Measurements from ENCODE around the gene TMEM140.
A peak's percentile ranks its signal among the peaks of the same experiment; 100 is the strongest.
"Not testable (repeated sequence)": the region's sequence is repeated elsewhere in the genome, so short reads cannot be mapped to it uniquely, and the experiment has no call there.

Gene TMEM140

DNA sequence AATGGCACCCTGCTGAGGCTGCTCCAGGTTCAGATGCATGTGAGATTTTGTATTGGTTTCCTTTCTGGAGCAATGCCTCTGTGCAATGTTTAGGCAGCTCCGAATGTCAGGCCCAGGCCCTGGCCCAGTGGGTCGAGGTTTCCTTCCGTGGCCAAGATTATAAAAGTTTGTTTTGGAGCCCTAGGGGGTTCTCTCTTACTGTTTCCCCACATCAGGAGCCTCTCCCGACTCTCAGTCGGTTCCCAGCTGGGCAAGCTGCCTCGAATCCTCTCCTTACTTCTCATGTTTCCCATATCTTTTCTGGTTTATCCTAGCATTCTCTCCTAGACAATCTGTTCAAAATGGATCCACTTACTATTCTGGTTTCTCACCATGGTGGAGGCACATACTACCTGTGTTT lies 11.0 kb downstream of the TMEM140 start:
- DNase-seq (ENCODE audit: low read depth in 2 of 2), result no peak

DNA sequence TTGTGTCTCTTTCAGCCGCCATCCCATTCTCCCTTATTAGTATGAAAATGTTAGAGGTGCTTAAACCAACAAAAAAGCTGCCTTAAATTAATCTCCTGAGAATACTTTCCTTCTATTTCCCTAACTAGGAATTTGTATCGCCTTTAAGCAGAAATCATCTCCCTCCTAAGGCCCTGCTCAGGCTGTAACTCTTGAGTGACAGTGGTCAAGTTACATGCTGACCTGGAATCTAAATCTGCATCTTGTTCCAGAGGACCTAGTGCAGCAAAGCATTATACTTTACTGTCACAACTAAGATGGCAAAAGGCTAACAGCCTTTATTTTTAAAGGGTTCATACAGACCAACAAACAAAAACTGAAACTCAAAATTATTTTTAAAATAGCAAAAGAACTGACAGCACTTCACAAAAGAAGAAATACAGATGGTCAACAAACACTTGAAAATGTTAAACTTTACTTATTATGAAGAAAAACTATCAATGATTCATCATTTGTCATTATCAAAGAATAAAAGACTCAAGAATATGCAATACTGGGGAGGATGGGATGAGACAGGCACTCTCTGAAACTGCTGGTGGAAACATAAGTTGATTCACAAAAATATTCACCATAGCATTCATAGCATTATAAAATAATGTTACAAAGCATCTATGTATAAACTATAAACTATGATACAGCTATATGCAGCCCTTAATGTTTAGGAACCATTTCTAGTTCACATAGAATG lies 11.7 kb downstream of the TMEM140 start:
- DNase-seq (ENCODE audit: low read depth in 2 of 2), result no peak

DNA sequence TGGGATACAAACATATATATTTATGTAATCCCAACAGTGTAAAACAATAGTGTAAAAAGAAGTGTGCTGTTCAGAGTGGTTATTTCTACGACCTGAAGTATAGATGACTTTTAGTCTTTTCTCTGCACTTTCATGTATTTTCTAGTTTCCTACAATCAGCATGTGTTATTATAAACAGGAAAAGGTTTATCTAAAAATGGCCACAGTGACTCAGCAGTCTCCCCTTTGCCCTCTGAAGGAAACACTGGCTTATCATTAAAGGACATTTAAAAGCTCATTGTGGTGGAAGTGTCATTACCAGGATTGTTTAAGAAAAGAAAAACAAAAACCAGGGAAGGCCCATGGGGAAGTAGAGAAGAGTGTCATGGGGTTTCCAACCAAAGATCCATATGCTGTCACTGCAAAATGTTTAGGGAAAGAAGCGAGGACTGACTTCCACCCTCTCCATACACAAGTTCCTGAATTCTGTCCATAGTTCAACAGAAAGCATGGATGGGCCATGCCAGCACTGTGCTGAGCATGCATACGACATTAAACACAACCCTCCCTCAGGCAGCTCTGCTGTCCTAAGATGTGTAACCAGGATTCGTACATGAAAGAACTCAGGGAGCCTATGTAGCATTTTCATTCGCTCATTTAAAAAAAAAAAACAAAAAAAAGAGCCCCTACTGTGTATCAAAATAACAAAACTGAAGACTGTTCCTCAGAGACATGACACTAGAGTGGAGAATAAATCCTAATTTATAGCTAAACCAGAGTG lies 12.4 kb downstream of the TMEM140 start:
- no peak for DNase-seq (ENCODE audit: low read depth in 2 of 2)

DNA sequence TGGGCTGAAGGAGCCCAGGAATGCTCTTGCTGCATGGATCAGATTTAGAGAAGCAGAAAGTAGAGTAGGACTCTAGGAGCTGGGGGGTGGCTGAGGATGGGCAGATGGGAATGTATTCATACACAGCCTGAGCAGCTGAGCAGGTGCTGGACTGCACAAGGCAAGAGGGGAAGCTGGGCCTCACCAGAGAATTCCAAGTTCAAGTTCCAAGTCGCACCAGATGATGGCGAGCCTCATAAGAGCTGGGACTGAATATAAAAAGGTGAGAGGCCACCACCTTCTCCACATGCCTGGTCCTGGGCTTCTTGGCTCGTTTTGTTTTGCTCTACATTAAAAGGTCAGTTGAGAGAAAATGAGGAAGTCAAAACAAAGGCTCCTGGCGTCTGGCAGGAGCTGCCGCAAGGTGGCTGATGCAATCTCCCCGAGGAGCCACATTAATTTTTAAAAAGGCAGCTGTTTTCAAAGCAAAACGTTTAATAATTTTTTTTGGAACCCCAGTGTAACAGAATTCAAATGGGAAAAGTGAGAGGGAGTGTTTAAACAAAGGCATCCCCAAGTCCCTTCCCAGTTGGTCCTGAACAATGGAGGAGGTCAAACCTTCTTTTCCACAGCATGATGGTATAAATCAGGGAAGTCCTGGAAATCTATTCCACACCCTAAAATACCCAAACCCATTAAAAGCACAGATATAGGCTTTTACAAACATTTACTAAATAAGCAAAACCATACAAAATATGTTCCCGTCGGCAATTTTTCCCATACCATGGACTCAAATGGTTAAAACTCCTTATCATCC lies 13.2 kb downstream of the TMEM140 start:
- DNase-seq (ENCODE audit: low read depth in 2 of 2), result no peak

DNA sequence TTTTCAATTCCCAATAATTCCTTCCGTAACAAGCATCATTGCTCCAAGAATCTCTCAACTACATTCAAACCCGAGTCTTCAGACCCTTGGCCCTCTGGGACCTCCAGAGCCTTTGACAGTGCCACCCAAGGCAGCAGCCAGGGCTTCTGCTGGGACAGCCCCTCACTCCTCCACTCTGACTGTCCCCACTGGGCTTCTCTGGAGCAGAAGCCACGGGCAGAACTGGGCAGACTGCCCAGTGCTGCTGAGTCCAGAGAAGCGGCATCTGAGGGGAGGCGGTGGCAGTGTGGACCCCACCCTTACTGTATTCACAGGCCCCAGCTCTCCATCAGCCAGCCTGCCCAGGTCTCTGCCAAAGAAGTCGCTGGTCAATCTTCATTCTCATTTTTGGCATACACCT lies 13.8 kb downstream of the TMEM140 start:
- DNase-seq (ENCODE audit: low read depth in 2 of 2), result no peak

DNA sequence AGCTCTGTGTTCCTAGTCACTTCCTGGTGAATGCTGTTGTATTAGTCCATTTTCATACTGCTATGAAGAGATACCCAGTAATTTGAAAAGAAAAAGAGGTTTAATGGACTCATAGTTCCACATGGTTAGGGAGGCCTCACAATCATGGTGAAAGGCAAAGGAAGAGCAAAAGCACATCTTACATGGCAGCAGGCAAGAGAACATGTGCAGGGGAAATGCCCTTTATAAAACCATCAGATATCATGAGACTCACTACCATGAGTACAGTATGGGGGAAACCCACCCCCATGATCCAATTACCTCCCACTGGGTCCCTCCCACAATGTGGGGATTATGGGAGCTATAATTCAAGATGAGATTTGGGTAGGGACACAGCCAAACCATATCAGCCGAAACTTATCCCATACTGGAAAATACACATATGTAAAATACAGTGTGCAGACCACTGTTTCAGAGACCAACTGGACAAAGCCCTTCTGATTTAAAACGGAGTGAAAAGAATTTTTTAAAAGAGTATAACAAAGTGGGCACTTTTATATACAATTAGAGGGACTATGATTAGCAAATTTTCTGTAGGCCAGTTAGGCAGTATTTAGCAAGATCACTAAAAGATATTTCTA lies 14.6 kb downstream of the TMEM140 start:
- no peak for DNase-seq (ENCODE audit: low read depth in 2 of 2)

DNA sequence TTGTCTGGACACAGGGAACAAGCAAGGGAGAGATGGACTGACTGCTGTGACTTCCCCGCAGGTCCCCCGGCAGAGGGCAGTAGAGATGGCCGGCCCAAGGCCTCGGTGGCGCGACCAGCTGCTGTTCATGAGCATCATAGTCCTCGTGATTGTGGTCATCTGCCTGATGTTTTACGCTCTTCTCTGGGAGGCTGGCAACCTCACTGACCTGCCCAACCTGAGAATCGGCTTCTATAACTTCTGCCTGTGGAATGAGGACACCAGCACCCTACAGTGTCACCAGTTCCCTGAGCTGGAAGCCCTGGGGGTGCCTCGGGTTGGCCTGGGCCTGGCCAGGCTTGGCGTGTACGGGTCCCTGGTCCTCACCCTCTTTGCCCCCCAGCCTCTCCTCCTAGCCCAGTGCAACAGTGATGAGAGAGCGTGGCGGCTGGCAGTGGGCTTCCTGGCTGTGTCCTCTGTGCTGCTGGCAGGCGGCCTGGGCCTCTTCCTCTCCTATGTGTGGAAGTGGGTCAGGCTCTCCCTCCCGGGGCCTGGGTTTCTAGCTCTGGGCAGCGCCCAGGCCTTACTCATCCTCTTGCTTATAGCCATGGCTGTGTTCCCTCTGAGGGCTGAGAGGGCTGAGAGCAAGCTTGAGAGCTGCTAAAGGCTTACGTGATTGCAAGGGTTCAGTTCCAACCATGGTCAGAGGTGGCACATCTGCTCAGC lies 16.6 kb downstream of the TMEM140 start:
- DNase-seq (ENCODE audit: low read depth in 2 of 2), result no peak

DNA sequence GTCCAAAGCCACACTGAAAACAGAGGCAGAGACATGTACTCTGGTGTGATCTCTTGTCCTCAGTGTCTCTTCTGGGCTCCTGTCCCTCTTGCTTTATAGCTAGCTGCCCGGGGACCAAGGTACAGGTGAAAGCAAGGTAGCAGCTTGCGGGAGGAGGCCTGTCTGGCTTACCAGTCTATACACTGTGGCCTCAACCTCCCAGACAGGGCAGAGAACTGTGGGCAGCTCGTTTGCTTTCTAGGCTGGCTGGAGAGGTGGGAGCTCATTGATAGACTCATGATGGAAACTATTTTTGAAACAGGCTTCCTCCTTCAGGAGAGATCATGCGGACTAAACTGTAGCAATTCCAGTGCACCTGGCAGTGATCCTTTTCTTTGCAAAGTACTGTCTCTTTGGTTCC lies 18.0 kb downstream of the TMEM140 start:
- DNase-seq (ENCODE audit: low read depth in 2 of 2), result no peak

DNA sequence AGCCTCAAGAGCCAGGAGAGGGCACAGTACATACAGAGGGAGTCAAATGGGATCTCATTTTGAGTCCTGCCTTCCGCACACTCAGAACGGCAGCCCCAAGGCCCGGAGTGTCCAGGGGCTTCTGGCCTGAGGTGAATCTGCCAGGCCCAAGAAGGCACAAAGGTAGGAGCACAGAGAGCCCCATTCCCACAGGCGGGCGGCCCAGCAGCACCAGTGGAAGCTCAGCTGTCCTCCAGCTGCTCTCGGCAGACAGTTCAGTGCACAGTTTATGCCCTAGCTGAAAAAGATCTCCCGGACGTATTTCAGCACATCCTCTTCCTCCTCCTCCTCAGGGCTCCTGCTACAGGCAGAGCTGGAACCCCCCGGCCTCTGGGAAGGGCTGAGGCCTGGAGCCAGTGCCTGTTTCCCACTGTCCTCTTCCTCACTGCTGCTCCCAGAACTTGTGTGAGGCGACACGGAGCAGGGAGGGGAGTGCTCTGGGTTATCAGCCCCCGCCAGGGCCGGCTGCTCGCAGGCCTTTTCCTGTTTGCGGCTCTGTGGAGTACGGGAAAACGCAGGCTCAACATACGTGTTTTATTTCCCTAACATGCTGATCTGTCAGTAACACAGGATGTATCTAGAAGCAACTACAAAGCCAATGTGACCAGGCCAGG lies 18.6 kb downstream of the TMEM140 start:
- no peak for DNase-seq (ENCODE audit: low read depth in 2 of 2)

DNA sequence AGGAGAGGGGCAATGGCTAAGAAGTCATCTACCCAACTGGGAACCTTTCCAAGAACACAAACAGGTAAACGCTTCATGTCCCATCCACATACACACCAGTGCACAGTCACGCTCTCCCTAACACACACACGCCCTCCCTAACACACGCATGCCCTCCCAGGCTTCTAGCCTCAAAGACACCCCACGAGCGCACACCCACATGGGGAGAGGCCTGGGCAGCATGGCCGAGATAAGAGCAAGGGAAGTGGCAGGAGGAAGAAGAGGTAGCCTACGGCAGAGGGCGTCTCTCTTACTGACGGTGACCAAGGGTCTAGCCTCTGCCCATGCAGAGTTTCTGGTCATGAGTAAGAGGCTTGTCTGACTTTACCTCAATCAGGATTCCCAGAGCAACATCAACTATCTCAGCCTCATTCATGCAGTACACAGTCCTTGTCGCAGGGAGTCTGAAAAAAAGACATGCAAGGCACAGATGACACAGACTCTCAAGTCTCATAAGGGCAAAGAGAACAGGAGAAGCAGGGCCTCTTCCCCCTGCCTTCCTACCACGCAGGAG lies 19.6 kb downstream of the TMEM140 start:
- DNase-seq (ENCODE audit: low read depth in 2 of 2), result no peak

DNA sequence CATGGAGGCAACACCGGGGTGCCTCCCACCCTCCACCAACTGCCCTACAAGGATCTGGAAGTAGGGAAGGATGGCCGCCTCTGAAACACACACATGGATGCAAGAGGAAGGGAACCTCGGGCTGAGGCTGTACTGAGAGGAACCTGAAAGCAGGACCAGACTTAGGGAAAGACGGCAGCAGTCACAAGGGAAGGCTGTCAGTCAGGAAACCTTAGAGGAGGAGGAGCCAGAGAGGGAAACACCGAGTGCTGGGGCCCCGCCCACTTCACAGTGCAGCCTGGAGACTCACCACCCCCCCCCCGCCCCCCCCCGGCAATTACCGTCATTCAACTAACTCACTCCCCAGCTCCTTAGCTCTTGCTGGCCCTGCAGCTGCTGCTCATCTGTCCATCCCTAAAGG lies 20.1 kb downstream of the TMEM140 start:
- DNase-seq (ENCODE audit: low read depth in 2 of 2), result no peak

DNA sequence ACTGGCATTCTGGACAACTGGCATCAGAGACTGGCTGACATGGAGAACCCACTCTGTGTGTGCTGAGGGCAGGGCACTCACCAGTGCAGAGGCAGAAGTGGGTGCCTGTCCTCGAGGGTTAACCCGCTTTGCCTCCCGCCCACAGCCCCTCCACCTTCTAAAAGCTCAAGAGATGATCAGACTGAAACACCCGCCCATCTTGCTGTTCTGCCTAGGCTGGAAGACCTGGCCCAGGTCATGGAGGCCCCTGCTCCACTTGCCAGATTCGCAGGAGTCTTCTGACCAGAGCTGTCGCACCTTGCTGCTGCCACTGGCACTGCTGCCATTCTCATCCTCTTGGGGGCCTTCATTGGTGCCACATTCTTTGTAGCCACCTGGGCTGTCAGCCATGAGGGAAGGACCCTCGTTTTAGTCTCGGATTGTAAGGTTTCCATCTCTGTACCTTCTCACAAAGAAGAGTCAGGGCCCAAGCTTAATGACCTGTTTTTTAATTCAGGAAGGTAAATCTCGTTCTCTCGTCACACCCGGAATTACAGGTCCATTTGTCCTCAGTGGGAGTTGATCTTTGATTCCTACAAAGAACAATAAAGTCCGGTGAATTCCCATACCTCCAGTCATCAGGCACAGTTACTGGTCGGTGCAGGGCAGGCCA lies 20.7 kb downstream of the TMEM140 start:
- DNase-seq (ENCODE audit: low read depth in 2 of 2), result no peak

DNA sequence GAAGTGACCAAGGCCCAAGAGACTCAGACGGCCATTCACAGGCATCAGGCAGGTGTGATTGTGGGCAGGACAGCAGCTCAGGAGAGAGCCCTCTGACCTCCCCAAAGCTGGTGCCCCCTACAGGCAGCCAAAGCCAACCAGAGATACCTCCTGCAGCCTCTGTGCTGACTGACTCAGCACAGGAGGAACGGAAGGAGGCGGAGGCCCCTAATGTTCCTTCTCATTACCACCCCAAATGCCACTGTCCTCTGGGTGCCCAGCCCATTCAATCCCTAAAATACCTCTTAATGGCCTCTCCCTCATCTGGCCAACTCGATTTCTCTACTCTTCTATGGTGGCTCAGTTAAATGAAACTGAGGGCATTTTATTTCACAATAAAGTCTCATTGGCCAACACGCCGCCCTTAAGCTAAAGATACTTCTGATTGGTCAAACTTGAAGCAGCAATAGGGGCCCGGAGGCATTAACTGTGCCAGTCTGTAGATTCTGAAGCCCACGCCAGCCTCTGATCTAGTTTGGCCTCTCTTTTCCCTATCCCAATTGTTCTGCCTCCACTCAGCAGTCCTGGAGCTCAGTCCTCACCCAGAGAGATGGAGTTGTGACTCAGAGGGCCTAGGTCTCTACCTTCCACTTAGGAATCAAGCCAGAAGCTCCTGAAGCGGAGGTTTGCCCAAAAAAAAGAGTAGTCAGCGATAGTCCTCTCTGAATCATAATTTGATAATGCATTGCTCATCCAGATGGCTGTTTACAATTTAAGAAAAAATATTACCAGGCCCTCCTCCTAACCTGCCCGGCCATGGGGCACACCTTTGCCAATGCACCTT lies 21.5 kb downstream of the TMEM140 start:
- DNase-seq (ENCODE audit: low read depth in 2 of 2), result peak; percentile 63

DNA sequence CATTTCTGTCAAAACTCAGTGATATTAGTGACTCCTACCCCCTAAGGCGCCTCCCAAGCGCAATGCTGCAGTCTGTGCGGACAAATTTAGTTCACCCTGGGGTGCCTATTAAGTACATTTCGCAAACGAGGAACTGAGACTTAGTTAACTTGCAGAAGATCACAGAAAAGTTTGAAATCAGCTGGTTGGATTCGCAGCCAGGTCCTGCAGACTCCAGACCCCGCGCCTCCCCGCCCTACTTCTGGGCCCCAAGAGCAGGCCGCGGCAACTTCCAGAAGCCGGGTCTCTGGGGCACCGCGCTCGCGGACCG lies 22.0 kb downstream of the TMEM140 start:
- no peak for DNase-seq (ENCODE audit: low read depth in 2 of 2)

DNA sequence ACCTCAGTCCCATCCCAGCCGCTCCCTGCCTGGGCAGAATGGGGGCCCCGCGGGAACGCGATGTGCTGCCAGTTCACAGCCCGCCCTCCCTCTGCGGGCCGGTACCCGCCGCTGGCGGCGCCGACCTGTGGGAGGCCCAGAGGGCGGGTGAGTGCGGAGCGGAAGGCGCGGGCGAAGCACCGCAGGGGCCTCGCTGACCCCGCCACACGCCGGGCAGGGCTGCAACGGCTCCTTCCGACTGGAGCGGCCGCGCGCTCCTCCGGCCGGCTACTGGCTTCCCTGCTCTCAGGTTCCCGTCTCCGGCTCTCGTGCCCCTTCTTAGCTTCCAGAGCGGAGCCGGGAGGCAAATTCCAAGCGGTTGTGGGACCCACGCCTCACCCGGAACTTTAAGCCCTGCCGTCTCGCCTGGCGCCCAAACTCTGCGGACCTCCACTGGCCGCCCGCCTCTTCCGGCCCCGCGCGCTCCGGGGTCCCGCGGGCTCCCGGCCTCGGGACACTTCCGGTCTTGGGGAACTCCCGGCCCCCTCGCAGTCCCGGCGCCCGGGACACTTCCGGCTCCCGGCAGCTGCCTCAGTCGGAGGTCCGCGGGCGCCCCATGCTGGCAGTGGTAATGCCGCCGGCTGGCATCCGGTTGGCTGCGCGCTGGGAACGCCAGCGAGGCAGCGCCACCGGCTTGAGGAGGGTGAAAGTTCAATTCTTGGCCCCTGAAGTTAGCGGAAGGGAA lies 22.6 kb downstream of the TMEM140 start, which contains the start of gene CYREN:
Gene CYREN, minus strand, starts transcription at position 434 of the 724 bp plus-strand sequence. CDS start 1,785 bp downstream, outside the sequence.
- peak; percentile 93 to 94 for DNase-seq (ENCODE audit: low read depth in 2 of 2)

DNA sequence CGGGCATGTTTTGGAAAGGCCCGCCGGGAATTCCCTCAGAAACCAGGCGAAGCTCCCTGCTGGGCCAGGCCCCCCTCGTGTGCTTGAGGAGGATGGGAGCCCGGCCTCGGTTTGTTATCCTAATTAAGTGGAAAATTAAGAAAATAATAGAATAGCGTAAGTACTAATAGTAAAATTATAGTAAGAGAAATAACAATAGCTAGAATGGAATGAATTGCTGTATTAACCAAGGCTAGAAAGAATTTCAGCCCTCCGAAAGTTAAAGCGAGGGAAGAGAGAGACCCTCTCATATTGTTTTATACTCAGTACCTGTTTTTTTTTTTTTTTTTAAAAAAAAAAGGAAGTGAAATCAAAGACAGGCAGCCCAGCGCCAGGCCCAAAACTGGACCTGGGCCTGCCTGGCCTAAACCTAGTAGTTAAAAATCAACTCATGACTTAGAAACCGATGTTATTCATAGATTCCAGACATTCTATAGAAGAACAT lies 23.2 kb downstream of the TMEM140 start:
- not testable (repeated sequence) for DNase-seq (ENCODE audit: low read depth in 2 of 2)

DNA sequence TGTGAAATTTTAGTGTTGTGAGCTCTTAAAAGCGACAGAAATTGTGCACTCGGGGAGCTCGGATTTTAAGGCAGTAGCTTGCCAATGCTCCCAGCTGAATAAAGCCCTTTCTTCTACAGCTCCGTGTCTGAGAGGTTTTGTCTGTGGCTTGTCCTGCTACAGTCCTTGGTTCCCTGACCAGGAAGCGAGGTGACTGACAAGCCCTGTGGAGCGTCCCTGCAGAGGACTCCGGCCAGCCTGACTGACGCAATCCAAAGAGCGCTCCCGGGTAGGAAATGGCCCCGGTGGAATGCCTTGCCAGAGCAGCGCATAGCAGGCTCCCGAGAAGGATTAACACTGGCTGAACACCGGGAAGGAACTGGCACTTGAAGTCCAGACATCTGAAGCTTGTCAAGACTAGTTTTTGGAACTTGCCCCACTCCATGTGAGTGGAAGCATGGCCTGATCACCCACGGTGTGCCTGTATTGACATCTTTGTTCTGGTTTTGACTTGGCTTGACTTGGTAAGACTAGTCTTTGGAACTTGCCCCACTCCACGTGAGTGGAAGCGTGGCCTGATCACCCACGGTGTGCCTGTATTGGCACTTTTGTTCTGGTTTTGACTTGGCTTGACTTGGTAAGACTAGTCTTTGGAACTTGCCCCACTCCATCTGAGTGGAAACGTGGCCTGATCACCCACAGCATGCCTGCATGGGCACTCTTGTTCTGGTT lies 23.9 kb downstream of the TMEM140 start:
- not testable (repeated sequence) for DNase-seq (ENCODE audit: low read depth in 2 of 2)

DNA sequence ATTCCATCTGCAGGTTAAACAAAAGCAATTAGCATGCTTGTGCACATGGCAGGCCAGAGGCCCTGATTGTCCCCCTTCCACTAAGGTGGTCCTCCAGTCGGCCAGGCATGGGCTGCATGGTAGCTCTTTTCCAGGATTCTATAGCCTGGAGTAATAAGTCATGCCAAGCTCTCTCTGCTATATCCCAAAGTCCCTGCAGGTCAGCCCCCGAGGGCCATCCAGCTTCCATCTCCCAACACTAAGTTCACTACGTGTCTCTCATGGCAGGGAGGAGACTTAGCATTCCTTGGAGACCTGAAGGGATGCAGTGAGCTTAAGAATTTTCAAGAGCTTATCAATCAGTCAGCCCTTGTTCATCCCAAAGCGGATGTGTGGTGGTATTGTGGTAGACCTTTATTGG lies 26.0 kb downstream of the TMEM140 start:
- DNase-seq (ENCODE audit: low read depth in 2 of 2), result not testable (repeated sequence)

Measured in stimulated activated CD8-positive, alpha-beta memory T cell treated with anti-CD3 and anti-CD28 coated beads, Interleukin-15, amount 100 ng/mL, for 48 hours (primary cell).